Measurements from ENCODE around the gene GGA1. TPM values are rescaled to one million over a fixed set of nuclear protein-coding genes. Genes with fewer than 3 reads are reported as not detected.

Gene GGA1
- total and polyA plus RNA-seq, 2 of the 4 experiments (the other 2 are of a cell fraction): 17.2 to 48.5 TPM

DNA sequence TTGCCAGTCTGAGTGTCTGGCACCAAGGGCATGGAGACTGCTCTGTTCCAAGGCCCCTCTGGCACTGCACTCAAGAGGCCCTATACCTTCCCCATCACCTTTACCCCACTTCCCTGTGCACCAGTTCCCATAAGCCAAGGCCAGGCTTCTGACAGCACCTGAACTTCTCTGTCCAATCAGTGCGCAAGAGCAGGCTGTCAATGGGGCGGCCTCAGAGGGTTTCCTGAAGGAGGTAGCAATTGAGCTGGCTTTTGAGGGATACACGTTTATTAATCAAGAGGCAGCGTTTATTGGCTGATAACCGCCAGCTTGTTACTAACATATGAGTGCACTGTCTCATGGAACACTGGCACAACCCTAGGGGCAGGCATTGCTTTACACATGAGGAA lies 32.9 kb downstream of the GGA1 start:
- Histone ChIP-seq H2AK9ac (replicated peaks; ENCODE audit: low read depth, low read length, poor library complexity) (no peak overlapping the region), H3K4me2 (ENCODE audit: low read depth, low read length) (no peak overlapping the region), H3K14ac (replicated peaks; ENCODE audit: low read depth, low read length) (no peak overlapping the region), H4K20me1 (ENCODE audit: insufficient read depth, low read length) (peaks cover 9% of the 10 kb centered on the region), H3K79me1 (ENCODE audit: low read depth in 1 of 2, low read length in 2 of 2) (peaks cover 0 to 62% of the 10 kb centered on the region in 2 experiments; a peak in 3 of 4 replicates), H3K36me3 (ENCODE audit: control insufficient read depth, insufficient read depth, low read length) (peaks cover 29% of the 10 kb centered on the region), H2AFZ (replicated peaks; ENCODE audit: low read length, poor library complexity) (no peak overlapping the region), H3K4ac (ENCODE audit: low read depth, low read length) (no peak overlapping the region), H4K91ac (ENCODE audit: insufficient read depth, low read depth, low read length) (no peak overlapping the region), H3K9me3 (ENCODE audit: control insufficient read depth, insufficient read depth, low read length) (no peaks in the 10 kb centered on the region), H3K4me3 (ENCODE audit: insufficient read depth, low read depth, low read length) (no peak overlapping the region), H3K4me1 (ENCODE audit: control insufficient read depth, insufficient read depth, low read length) (peaks cover 20% of the 10 kb centered on the region), H3K27me3 (ENCODE audit: control insufficient read depth, insufficient read depth, low read length) (no peaks in the 10 kb centered on the region), H2AK5ac (ENCODE audit: low read depth, low read length) (peak overlapping the region; percentile 4; the same call in 1 of the 2 replicates), H3K9ac (ENCODE audit: low read depth, low read length) (no peak overlapping the region), H3K18ac (ENCODE audit: low read depth, low read length) (no peak overlapping the region), H2BK20ac (ENCODE audit: low read depth, low read length) (no peak overlapping the region), H2BK15ac (ENCODE audit: low read depth, low read length) (no peak overlapping the region), H4K8ac (ENCODE audit: low read depth in 2 of 2, low read length in 2 of 2) (no peak overlapping the region), H3K27ac (ENCODE audit: insufficient read depth, low read length) (no peak overlapping the region), H3K56ac (ENCODE audit: extremely low read depth, insufficient read depth, low read length) (no peak overlapping the region), H3K9me1 (ENCODE audit: insufficient read depth, low read length) (no peaks in the 10 kb centered on the region), H3K23ac (ENCODE audit: low read depth, low read length) (no peak overlapping the region), H2BK120ac (ENCODE audit: low read depth, low read length) (no peak overlapping the region), H4K5ac (ENCODE audit: low read depth, low read length) (no peak overlapping the region), H2BK5ac (ENCODE audit: low read depth, low read length, poor library complexity, severe bottlenecking) (no peak overlapping the region)
- intact Hi-C loops (cut with micrococcal nuclease): loop anchor here (5.0 kb wide), 1 partner anchor 96 kb away; no protein-coding TSS in a partner anchor
- DNase-seq (no peak), ATAC-seq (ENCODE audit: low read depth) (no peak)
- 85% methylated on average over 4 of the region's 5 CpGs; no CpG with 5 or more reads in 1 of the 2 experiments for WGBS, 2 experiments (ENCODE audit: extremely low coverage in 2 of 2, insufficient read length in 1 of 2)
- CTCF ChIA-PET: interaction anchor here (3.0 kb wide), 1 partner anchor 40 kb away, joined by 24 read pairs; no protein-coding TSS in a partner anchor
- dilution Hi-C loops (cut with HindIII; ENCODE audit: low sequenced_read_pairs, unreplicated experiment): no loop called here
- in situ Hi-C loops (cut with MboI; ENCODE audit: low sequenced_read_pairs): loop anchor here (5.0 kb wide), 1 partner anchor 151 kb away; no protein-coding TSS in a partner anchor
- no TSS peak for BruUV-seq (replicated peaks)
- POLR2A ChIA-PET (ENCODE audit: unreplicated experiment): no interaction called here
- TF ChIP-seq RFX5 (IDR thresholded peaks at IDR 0.05; ENCODE audit: low read depth, low read length) (no peak), MAZ (IDR thresholded peaks at IDR 0.05; ENCODE audit: borderline replicate concordance, low read depth, low read length) (no peak), NFE2L2 (IDR thresholded peaks at IDR 0.05; ENCODE audit: low read depth, low read length) (no peak), MXI1 (IDR thresholded peaks at IDR 0.05; ENCODE audit: borderline replicate concordance, low read depth, low read length) (no peak), CEBPB (IDR thresholded peaks at IDR 0.05; ENCODE audit: low read depth, low read length) (no peak), BHLHE40 (IDR thresholded peaks at IDR 0.05; ENCODE audit: low read depth, low read length) (no peak), POLR2A (IDR thresholded peaks at IDR 0.05; ENCODE audit: low read depth, low read length) (no peak), RCOR1 (IDR thresholded peaks at IDR 0.05; ENCODE audit: insufficient replicate concordance, low read length) (no peak)
- TF ChIP-seq, protein P1, sequence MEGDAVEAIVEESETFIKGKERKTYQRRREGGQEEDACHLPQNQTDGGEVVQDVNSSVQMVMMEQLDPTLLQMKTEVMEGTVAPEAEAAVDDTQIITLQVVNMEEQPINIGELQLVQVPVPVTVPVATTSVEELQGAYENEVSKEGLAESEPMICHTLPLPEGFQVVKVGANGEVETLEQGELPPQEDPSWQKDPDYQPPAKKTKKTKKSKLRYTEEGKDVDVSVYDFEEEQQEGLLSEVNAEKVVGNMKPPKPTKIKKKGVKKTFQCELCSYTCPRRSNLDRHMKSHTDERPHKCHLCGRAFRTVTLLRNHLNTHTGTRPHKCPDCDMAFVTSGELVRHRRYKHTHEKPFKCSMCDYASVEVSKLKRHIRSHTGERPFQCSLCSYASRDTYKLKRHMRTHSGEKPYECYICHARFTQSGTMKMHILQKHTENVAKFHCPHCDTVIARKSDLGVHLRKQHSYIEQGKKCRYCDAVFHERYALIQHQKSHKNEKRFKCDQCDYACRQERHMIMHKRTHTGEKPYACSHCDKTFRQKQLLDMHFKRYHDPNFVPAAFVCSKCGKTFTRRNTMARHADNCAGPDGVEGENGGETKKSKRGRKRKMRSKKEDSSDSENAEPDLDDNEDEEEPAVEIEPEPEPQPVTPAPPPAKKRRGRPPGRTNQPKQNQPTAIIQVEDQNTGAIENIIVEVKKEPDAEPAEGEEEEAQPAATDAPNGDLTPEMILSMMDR (conservative IDR thresholded peaks at IDR 0.05; ENCODE audit: low read depth, low read length): no peak

All from IMR-90 (cell line).